Measurements from ENCODE around the gene HNRNPA3. TPM values are rescaled to one million over a fixed set of nuclear protein-coding genes. Genes with fewer than 3 reads are reported as not detected.

The HNRNPA3 gene
- total RNA-seq, 1 experiment from 2014 or later, result 406 TPM

GRCh38 chr2:177246000-177246399 is 33.4 kb downstream of the HNRNPA3 start:
- H3K27ac Mint-ChIP-seq, result 0 out of 2 replicates have a peak overlapping the region, but pooled peaks have one; percentile 15
- H3K9me3 Mint-ChIP-seq, result no peaks in the 10 kb centered on the region
- CTCF ChIA-PET, result interaction anchor here (0.7 to 2.1 kb wide), 2 partner anchors 9 to 47 kb away, joined by 3 to 13 read pairs; no protein-coding TSS in a partner anchor
- no peaks in the 10 kb centered on the region for H3K36me3 Mint-ChIP-seq
- POLR2A ChIA-PET, result interaction anchor here (0.5 to 1.5 kb wide), 2 partner anchors 19 to 526 kb away, joined by 3 read pairs; no protein-coding TSS in a partner anchor
- H3K4me1 Mint-ChIP-seq, result peaks cover 47% of the 10 kb centered on the region
- no peaks in the 10 kb centered on the region for H3K27me3 Mint-ChIP-seq (ENCODE audit: low read depth)
- H3K4me3 Mint-ChIP-seq, result no peak overlapping the region
- ATAC-seq (no peak; the same call in none of the 2 replicates), DNase-seq (ENCODE audit: low spot score) (no peak)
- TF ChIP-seq, protein P1, sequence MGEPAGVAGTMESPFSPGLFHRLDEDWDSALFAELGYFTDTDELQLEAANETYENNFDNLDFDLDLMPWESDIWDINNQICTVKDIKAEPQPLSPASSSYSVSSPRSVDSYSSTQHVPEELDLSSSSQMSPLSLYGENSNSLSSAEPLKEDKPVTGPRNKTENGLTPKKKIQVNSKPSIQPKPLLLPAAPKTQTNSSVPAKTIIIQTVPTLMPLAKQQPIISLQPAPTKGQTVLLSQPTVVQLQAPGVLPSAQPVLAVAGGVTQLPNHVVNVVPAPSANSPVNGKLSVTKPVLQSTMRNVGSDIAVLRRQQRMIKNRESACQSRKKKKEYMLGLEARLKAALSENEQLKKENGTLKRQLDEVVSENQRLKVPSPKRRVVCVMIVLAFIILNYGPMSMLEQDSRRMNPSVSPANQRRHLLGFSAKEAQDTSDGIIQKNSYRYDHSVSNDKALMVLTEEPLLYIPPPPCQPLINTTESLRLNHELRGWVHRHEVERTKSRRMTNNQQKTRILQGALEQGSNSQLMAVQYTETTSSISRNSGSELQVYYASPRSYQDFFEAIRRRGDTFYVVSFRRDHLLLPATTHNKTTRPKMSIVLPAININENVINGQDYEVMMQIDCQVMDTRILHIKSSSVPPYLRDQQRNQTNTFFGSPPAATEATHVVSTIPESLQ (CRISPR knock-in tag; IDR thresholded peaks at IDR 0.05), result no peak
- no peak for TF ChIP-seq NR3C1 (CRISPR knock-in tag; conservative IDR thresholded peaks at IDR 0.05; ENCODE audit: low read depth)
- no peak for TF ChIP-seq SP1 (CRISPR knock-in tag; conservative IDR thresholded peaks at IDR 0.05)
- TF ChIP-seq, protein P2, sequence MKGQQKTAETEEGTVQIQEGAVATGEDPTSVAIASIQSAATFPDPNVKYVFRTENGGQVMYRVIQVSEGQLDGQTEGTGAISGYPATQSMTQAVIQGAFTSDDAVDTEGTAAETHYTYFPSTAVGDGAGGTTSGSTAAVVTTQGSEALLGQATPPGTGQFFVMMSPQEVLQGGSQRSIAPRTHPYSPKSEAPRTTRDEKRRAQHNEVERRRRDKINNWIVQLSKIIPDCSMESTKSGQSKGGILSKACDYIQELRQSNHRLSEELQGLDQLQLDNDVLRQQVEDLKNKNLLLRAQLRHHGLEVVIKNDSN (CRISPR knock-in tag; IDR thresholded peaks at IDR 0.05), result no peak
- TF ChIP-seq CREM (CRISPR knock-in tag; IDR thresholded peaks at IDR 0.05), result no peak
- TF ChIP-seq GABPB1 (CRISPR knock-in tag; IDR thresholded peaks at IDR 0.05), result no peak
- TF ChIP-seq ZNF317 (CRISPR knock-in tag; IDR thresholded peaks at IDR 0.05; ENCODE audit: borderline replicate concordance, low read depth), result no peak
- TF ChIP-seq CREB1 (CRISPR knock-in tag; IDR thresholded peaks at IDR 0.05), result no peak
- TF ChIP-seq ZBTB21 (CRISPR knock-in tag; IDR thresholded peaks at IDR 0.05; ENCODE audit: borderline replicate concordance), result no peak
- TF ChIP-seq ESRRA (CRISPR knock-in tag; IDR thresholded peaks at IDR 0.05; ENCODE audit: borderline replicate concordance), result no peak
- no peak for TF ChIP-seq ATF2 (CRISPR knock-in tag; IDR thresholded peaks at IDR 0.05; ENCODE audit: borderline replicate concordance, low read depth)
- no peak for TF ChIP-seq AFF4 (CRISPR knock-in tag; IDR thresholded peaks at IDR 0.05; ENCODE audit: borderline replicate concordance)
- TF ChIP-seq, protein P3, sequence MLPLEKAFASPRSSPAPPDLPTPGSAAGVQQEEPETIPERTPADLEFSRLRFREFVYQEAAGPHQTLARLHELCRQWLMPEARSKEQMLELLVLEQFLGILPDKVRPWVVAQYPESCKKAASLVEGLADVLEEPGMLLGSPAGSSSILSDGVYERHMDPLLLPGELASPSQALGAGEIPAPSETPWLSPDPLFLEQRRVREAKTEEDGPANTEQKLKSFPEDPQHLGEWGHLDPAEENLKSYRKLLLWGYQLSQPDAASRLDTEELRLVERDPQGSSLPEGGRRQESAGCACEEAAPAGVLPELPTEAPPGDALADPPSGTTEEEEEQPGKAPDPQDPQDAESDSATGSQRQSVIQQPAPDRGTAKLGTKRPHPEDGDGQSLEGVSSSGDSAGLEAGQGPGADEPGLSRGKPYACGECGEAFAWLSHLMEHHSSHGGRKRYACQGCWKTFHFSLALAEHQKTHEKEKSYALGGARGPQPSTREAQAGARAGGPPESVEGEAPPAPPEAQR (CRISPR knock-in tag; IDR thresholded peaks at IDR 0.05), result no peak
- TF ChIP-seq MYBL2 (CRISPR knock-in tag; IDR thresholded peaks at IDR 0.05), result no peak
- TF ChIP-seq ZNF671 (CRISPR knock-in tag; IDR thresholded peaks at IDR 0.05), result no peak
- TF ChIP-seq NR1H2 (CRISPR knock-in tag; IDR thresholded peaks at IDR 0.05), result no peak
- TF ChIP-seq EMX1 (CRISPR knock-in tag; IDR thresholded peaks at IDR 0.05), result no peak

All from WTC11 (cell line).